Mammary epithelial cell (primary cell): ENCODE results near the gene AOC3.
"Not testable (repeated sequence)": the region's sequence is repeated elsewhere in the genome, so short reads cannot be mapped to it uniquely, and the experiment has no call there.

Experiments used
- EZH2 ChIP-seq: IDR thresholded peaks from 2 replicates; pipeline ENCODE4 v1.6.1; 2012; ENCODE audit warnings: low read length, inconsistent platforms, borderline replicate concordance
- TF ChIP-seq, protein P1 (sequence below), 2 donors: IDR thresholded peaks in 1 of 2; conservative IDR thresholded peaks in 1 of 2; 2 replicates each; pipeline ENCODE4 v1.5.1; 2011 to 2012; ENCODE audit warnings: inconsistent platforms in 2 of 2, low read length in 2 of 2, mild to moderate bottlenecking in 2 of 2, control low read depth in 1 of 2, low read depth in 1 of 2; ENCODE audit not compliant: insufficient read depth in 1 of 2; ENCODE audit errors: extremely low read depth in 1 of 2

GRCh38 chr17:42885806-42886205 is 34.8 kb downstream of the AOC3 start:
- TF ChIP-seq, protein P1, sequence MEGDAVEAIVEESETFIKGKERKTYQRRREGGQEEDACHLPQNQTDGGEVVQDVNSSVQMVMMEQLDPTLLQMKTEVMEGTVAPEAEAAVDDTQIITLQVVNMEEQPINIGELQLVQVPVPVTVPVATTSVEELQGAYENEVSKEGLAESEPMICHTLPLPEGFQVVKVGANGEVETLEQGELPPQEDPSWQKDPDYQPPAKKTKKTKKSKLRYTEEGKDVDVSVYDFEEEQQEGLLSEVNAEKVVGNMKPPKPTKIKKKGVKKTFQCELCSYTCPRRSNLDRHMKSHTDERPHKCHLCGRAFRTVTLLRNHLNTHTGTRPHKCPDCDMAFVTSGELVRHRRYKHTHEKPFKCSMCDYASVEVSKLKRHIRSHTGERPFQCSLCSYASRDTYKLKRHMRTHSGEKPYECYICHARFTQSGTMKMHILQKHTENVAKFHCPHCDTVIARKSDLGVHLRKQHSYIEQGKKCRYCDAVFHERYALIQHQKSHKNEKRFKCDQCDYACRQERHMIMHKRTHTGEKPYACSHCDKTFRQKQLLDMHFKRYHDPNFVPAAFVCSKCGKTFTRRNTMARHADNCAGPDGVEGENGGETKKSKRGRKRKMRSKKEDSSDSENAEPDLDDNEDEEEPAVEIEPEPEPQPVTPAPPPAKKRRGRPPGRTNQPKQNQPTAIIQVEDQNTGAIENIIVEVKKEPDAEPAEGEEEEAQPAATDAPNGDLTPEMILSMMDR (conservative IDR thresholded peaks at IDR 0.05 in 1 of 2, IDR thresholded peaks at IDR 0.05 in 1 of 2; ENCODE audit: extremely low read depth in 1 of 2, insufficient read depth in 1 of 2, low read depth in 1 of 2, low read length in 2 of 2): not testable (repeated sequence)
- not testable (repeated sequence) for TF ChIP-seq EZH2
